Endothelial cell of umbilical vein (primary cell): ENCODE measurements around the gene ENTR1. TPM values are rescaled to one million over a fixed set of nuclear protein-coding genes. Genes with fewer than 3 reads are reported as not detected.

Source experiments
- BruUV-seq: library from RNA; stranded (reverse); fragments of 400-500 nt; replicated peaks from 2 replicates; lab custom pipeline; 2021; lab: Mats Ljungman, UMichigan
- CTCF ChIA-PET: fragments of 300-600, 350-600 bp; sonication (Branson Sonifier 250); formaldehyde crosslinking; loops from one replicate; lab custom pipeline; 2021; ENCODE audit warnings: antibody characterized with exemption, inconsistent platforms; lab: Charles Lee
- POLR2A ChIA-PET: fragments of 300-600, 350-600 bp; sonication (Branson Sonifier 250); formaldehyde crosslinking; loops from one replicate; lab custom pipeline; 2021; ENCODE audit warnings: antibody characterized with exemption, inconsistent platforms; lab: Charles Lee
- DNase-seq: peaks from one replicate; pipeline ENCODE4 v3.0.0-alpha.2; 2011; ENCODE audit warnings: low read depth, low spot score
- FAIRE-seq: peaks from 2 replicates; lab custom pipeline; 2011; peaks lifted over from hg19 to GRCh38; lab: Jason Lieb, UNC
- H2AFZ ChIP-seq: 2 replicates; pipeline ENCODE4 v1.6.0; 2012; ENCODE audit warnings: low read depth, low read length, control low read depth, inconsistent platforms
- H3K27ac ChIP-seq: 2 replicates; pipeline ENCODE4 v1.5.1; 2011; ENCODE audit warnings: low read depth, mild to moderate bottlenecking, control low read depth, low read length, moderate library complexity; ENCODE audit not compliant: insufficient read depth
- H3K27me3 ChIP-seq, 2 experiments: 2 replicates each; pipeline versions ENCODE4 v1.6.0 to v1.6.1; 2011; ENCODE audit warnings: low read length in 2 of 2, mixed read lengths in 1 of 2; ENCODE audit not compliant: control insufficient read depth in 2 of 2, insufficient read depth in 2 of 2
- H3K36me3 ChIP-seq, 2 experiments: 2 replicates in 1 of 2; 3 replicates in 1 of 2; pipeline ENCODE4 v1.5.1; 2011; ENCODE audit warnings: low read length in 2 of 2, mild to moderate bottlenecking in 1 of 2, moderate library complexity in 1 of 2; ENCODE audit not compliant: control insufficient read depth in 2 of 2, insufficient read depth in 2 of 2; ENCODE audit errors: extremely low read depth in 1 of 2
- H3K4me1 ChIP-seq: 3 replicates; pipeline ENCODE4 v1.5.1; 2011; ENCODE audit warnings: mild to moderate bottlenecking, low read length; ENCODE audit not compliant: control insufficient read depth, insufficient read depth; ENCODE audit errors: extremely low read depth
- H3K4me2 ChIP-seq: 2 replicates; pipeline ENCODE4 v1.6.1; 2011; ENCODE audit warnings: low read length, control low read depth, mixed read lengths; ENCODE audit not compliant: insufficient read depth
- H3K4me3 ChIP-seq, 3 experiments: fragments of 200-600 bp in 1 of 3; sonication (generic), shearing (Covaris generic) in 1 of 3; replicated peaks in 1 of 3; 2 replicates each; pipeline ENCODE4 v1.5.1; 2011 to 2016; ENCODE audit warnings: control low read depth in 3 of 3, low read length in 3 of 3, mild to moderate bottlenecking in 2 of 3, inconsistent platforms in 1 of 3, low read depth in 1 of 3, moderate library complexity in 1 of 3; ENCODE audit not compliant: insufficient read depth in 1 of 3
- H3K79me2 ChIP-seq: 2 replicates; pipeline ENCODE4 v1.6.0; 2012; ENCODE audit warnings: low read length, inconsistent platforms; ENCODE audit not compliant: control insufficient read depth, insufficient read depth
- H3K9ac ChIP-seq: replicated peaks from 2 replicates; pipeline ENCODE3; 2011; ENCODE audit warnings: low read length, control low read depth; ENCODE audit not compliant: insufficient read depth; ENCODE audit errors: extremely low read depth
- H3K9me1 ChIP-seq: replicated peaks from 3 replicates; pipeline ENCODE4 v1.6.0; 2011; ENCODE audit warnings: mild to moderate bottlenecking, low read length; ENCODE audit not compliant: control insufficient read depth, insufficient read depth; ENCODE audit errors: extremely low read depth
- H3K9me3 ChIP-seq: replicated peaks from 2 replicates; pipeline ENCODE4 v1.5.1; 2012; ENCODE audit warnings: low read length, inconsistent platforms; ENCODE audit not compliant: control insufficient read depth, insufficient read depth
- H4K20me1 ChIP-seq: replicated peaks from 2 replicates; pipeline ENCODE3; 2011; ENCODE audit warnings: mild to moderate bottlenecking, low read length; ENCODE audit not compliant: control insufficient read depth, insufficient read depth; ENCODE audit errors: extremely low read depth
- CTCF ChIP-seq, 2 donors: IDR thresholded peaks; 1 replicate in 1 of 2; 2 replicates in 1 of 2; pipeline ENCODE4 v1.5.1; 2011; ENCODE audit warnings: low read length in 2 of 2, mild to moderate bottlenecking in 2 of 2, moderate library complexity in 2 of 2, control low read depth in 1 of 2, inconsistent platforms in 1 of 2, low read depth in 1 of 2; ENCODE audit not compliant: insufficient read depth in 1 of 2; ENCODE audit errors: extremely low read depth in 1 of 2
- EZH2 ChIP-seq: IDR thresholded peaks from 2 replicates; pipeline ENCODE4 v1.6.1; 2012; ENCODE audit warnings: borderline replicate concordance, low read depth, mild to moderate bottlenecking, moderate library complexity, low read length, inconsistent platforms; ENCODE audit not compliant: severe bottlenecking
- FOS ChIP-seq: IDR thresholded peaks from 2 replicates; pipeline ENCODE4 v1.6.1; 2011; ENCODE audit warnings: mild to moderate bottlenecking, low read length, moderate library complexity, borderline replicate concordance; ENCODE audit not compliant: insufficient read depth
- GATA2 ChIP-seq: IDR thresholded peaks from 2 replicates; pipeline ENCODE4 v1.7.0; 2011; ENCODE audit warnings: low read depth, mild to moderate bottlenecking, moderate library complexity, mixed read lengths, low read length; ENCODE audit not compliant: insufficient read length, insufficient read depth
- JUN ChIP-seq: IDR thresholded peaks from 2 replicates; pipeline ENCODE4 v1.6.1; 2011; ENCODE audit warnings: borderline replicate concordance, low read depth; ENCODE audit not compliant: insufficient read length, insufficient read depth
- MAX ChIP-seq: IDR thresholded peaks from 2 replicates; pipeline ENCODE4 v1.6.1; 2011; ENCODE audit not compliant: insufficient read depth, insufficient read length
- MYC ChIP-seq: IDR thresholded peaks from one replicate; pipeline ENCODE4 v1.6.1; 2011; ENCODE audit warnings: mild to moderate bottlenecking, low read depth, low read length
- POLR2A ChIP-seq: IDR thresholded peaks from 2 replicates; pipeline ENCODE4 v1.6.1; 2012; ENCODE audit warnings: low read depth, mild to moderate bottlenecking, control low read depth, low read length
- POLR2AphosphoS5 ChIP-seq: IDR thresholded peaks from 2 replicates; pipeline ENCODE4 v1.6.1; 2012; ENCODE audit warnings: low read depth, mild to moderate bottlenecking, control low read depth, low read length, moderate library complexity; ENCODE audit not compliant: insufficient read depth
- dilution Hi-C: fragments of 300-500 bp; cut with MboI; formaldehyde crosslinking; loops from one replicate; pipeline ENCODE4 v1.15.0; 2019; ENCODE audit warnings: low sequenced_read_pairs; ENCODE audit not compliant: extremely low pct_ligation_motif_present
- intact Hi-C: fragments of 100-400 bp; cut with micrococcal nuclease; formaldehyde crosslinking; loops from one replicate; pipeline ENCODE4 v1.10.0; 2022
- polyA plus RNA-seq, 4 experiments: library from polyadenylated mRNA; depleted of rRNA in 3 of 4; stranded (reverse) in 3 of 4; unstranded in 1 of 4; fragments of >200 nt; gene quantifications; 2 replicates each; pipeline versions ENCODE4 v1.2.1 to v1.2.3, GENCODE V29; 2011 to 2012; ENCODE audit warnings: missing spikeins in 1 of 4
- total RNA-seq: library from RNA; stranded (reverse); gene quantifications from 2 replicates; pipeline ENCODE4 v1.2.3, GENCODE V29; 2021

ENTR1 gene
- total and polyA plus RNA-seq, 2 donors (not counting 3 experiments of a cell fraction or from before 2014, with no cell fraction given): 36.0 to 61.6 TPM

- Histone ChIP-seq H3K36me3 (peaks cover 24 to 63% of the 10 kb centered on the region in 2 experiments), H2AFZ (no peak overlapping the region), H3K27me3 (no peaks in the 10 kb centered on the region), H3K9ac (no peak overlapping the region), H3K27ac (no peak overlapping the region), H3K4me2 (no peak overlapping the region), H3K4me1 (no peaks in the 10 kb centered on the region), H3K9me3 (no peaks in the 10 kb centered on the region), H3K9me1 (no peaks in the 10 kb centered on the region), H3K4me3 (no peak overlapping the region), H3K79me2 (no peaks in the 10 kb centered on the region), H4K20me1 (no peaks in the 10 kb centered on the region)
- CTCF ChIA-PET: interaction anchor here (0.6 kb wide), 1 partner anchor 90 kb away, joined by 5 read pairs; no protein-coding TSS in a partner anchor
- DNase-seq: no peak
- FAIRE-seq: no peak
- POLR2A ChIA-PET: no interaction called here
- no TSS peak for BruUV-seq
- TF ChIP-seq MAX (no peak), POLR2A (no peak), CTCF (IDR thresholded peaks at IDR 0.05; ENCODE audit: extremely low read depth in 1 of 2, insufficient read depth in 1 of 2, low read depth in 1 of 2, low read length in 2 of 2) (no peak), FOS (no peak), JUN (no peak), GATA2 (no peak), MYC (no peak), EZH2 (no peak), POLR2AphosphoS5 (no peak)
- dilution Hi-C loops (no loop called here), intact Hi-C loops (no loop called here)
These were observed 42.9 kb upstream of the ENTR1 start for GRCh38 chr9:136453326-136453725.
